Nephron progenitor cell (in vitro differentiated cells): Measurements from ENCODE around the gene PIGP.

ENCODE experiments used
- DNase-seq: peaks from one replicate; pipeline ENCODE4 v3.0.0; 2021
- H3K27ac Mint-ChIP-seq: 2 replicates; pipeline ENCODE4 v1.8.0; 2021; ENCODE audit warnings: mild to moderate bottlenecking, moderate library complexity, mixed read lengths
- H3K27me3 Mint-ChIP-seq: 2 replicates; pipeline ENCODE4 v1.8.0; 2021; ENCODE audit warnings: mild to moderate bottlenecking, low read depth, mixed read lengths; ENCODE audit not compliant: poor library complexity
- H3K36me3 Mint-ChIP-seq: 2 replicates; pipeline ENCODE4 v1.8.0; 2021; ENCODE audit warnings: low read depth, mixed read lengths
- H3K4me1 Mint-ChIP-seq: 2 replicates; pipeline ENCODE4 v1.8.0; 2021; ENCODE audit warnings: mixed read lengths
- H3K4me3 Mint-ChIP-seq: 2 replicates; pipeline ENCODE4 v1.8.0; 2021; ENCODE audit warnings: mild to moderate bottlenecking, moderate library complexity, mixed read lengths
- H3K9me3 Mint-ChIP-seq: 2 replicates; pipeline ENCODE4 v1.8.0; 2021; ENCODE audit warnings: mild to moderate bottlenecking, moderate library complexity, mixed read lengths
- CTCF ChIP-seq: fragments of 200-600 bp; sonication (generic); IDR thresholded peaks from 2 replicates; pipeline ENCODE4 v1.5.0; 2021; ENCODE audit warnings: antibody characterized with exemption

Gene PIGP

GRCh38 chr21:37093977-37094376 lies 21.1 kb upstream of the PIGP start:
- H3K9me3 Mint-ChIP-seq = no peaks in the 10 kb centered on the region
- no peak for TF ChIP-seq CTCF
- H3K4me3 Mint-ChIP-seq = no peak overlapping the region
- no peaks in the 10 kb centered on the region for H3K4me1 Mint-ChIP-seq
- H3K27me3 Mint-ChIP-seq = no peaks in the 10 kb centered on the region
- no peak for DNase-seq
- H3K36me3 Mint-ChIP-seq = peaks cover 50% of the 10 kb centered on the region
- no peak overlapping the region for H3K27ac Mint-ChIP-seq

- no peak for DNase-seq
- no peak for TF ChIP-seq CTCF
- H3K9me3 Mint-ChIP-seq = no peaks in the 10 kb centered on the region
- no peak overlapping the region for H3K27ac Mint-ChIP-seq
- no peaks in the 10 kb centered on the region for H3K27me3 Mint-ChIP-seq
- peaks cover 32% of the 10 kb centered on the region for H3K36me3 Mint-ChIP-seq
- no peaks in the 10 kb centered on the region for H3K4me1 Mint-ChIP-seq
- H3K4me3 Mint-ChIP-seq = no peak overlapping the region
Measured at GRCh38 chr21:37088186-37088735, 15.4 kb upstream of the PIGP start.

- Mint-ChIP-seq H3K27me3 (no peaks in the 10 kb centered on the region), H3K4me3 (no peak overlapping the region), H3K9me3 (peaks cover 1% of the 10 kb centered on the region), H3K36me3 (peaks cover 34% of the 10 kb centered on the region), H3K4me1 (no peaks in the 10 kb centered on the region), H3K27ac (no peak overlapping the region)
- TF ChIP-seq CTCF = no peak
- DNase-seq = no peak
Measured at GRCh38 chr21:37087188-37087587, 14.3 kb upstream of the PIGP start.

GRCh38 chr21:37085726-37086125 lies 12.9 kb upstream of the PIGP start:
- no peak overlapping the region for H3K27ac Mint-ChIP-seq
- no peak for TF ChIP-seq CTCF
- H3K4me3 Mint-ChIP-seq = no peak overlapping the region
- no peak for DNase-seq
- no peaks in the 10 kb centered on the region for H3K27me3 Mint-ChIP-seq
- H3K9me3 Mint-ChIP-seq = peaks cover 10% of the 10 kb centered on the region
- no peaks in the 10 kb centered on the region for H3K4me1 Mint-ChIP-seq
- peaks cover 40% of the 10 kb centered on the region for H3K36me3 Mint-ChIP-seq

- Mint-ChIP-seq H3K27me3 (no peaks in the 10 kb centered on the region), H3K4me1 (no peaks in the 10 kb centered on the region), H3K4me3 (no peak overlapping the region), H3K36me3 (peaks cover 59% of the 10 kb centered on the region), H3K27ac (no peak overlapping the region), H3K9me3 (peaks cover 35% of the 10 kb centered on the region)
- DNase-seq = no peak
- no peak for TF ChIP-seq CTCF
Measured at GRCh38 chr21:37082856-37083528, 10.1 kb upstream of the PIGP start.

GRCh38 chr21:37082375-37082774 lies 9.5 kb upstream of the PIGP start:
- DNase-seq = no peak
- H3K36me3 Mint-ChIP-seq = peaks cover 65% of the 10 kb centered on the region
- TF ChIP-seq CTCF = no peak
- peaks cover 42% of the 10 kb centered on the region for H3K9me3 Mint-ChIP-seq
- no peak overlapping the region for H3K4me3 Mint-ChIP-seq
- no peaks in the 10 kb centered on the region for H3K4me1 Mint-ChIP-seq
- no peak overlapping the region for H3K27ac Mint-ChIP-seq
- no peaks in the 10 kb centered on the region for H3K27me3 Mint-ChIP-seq
